Fibroblast of skin of back (primary cell): ENCODE results near the gene RNU4-1. TPM values are rescaled to one million over a fixed set of nuclear protein-coding genes. Genes with fewer than 3 reads are reported as not detected.
"Not testable (repeated sequence)": the region's sequence is repeated elsewhere in the genome, so short reads cannot be mapped to it uniquely, and the experiment has no call there.

Source experiments
- DNase-seq: peaks from one replicate; pipeline ENCODE4 v3.0.0-alpha.2; 2013
- polyA plus RNA-seq, 2 experiments: library from polyadenylated mRNA; unstranded; fragments of 120-200 nt; gene quantifications; one replicate each; pipeline ENCODE4 v1.2.1, GENCODE V29; 2013; ENCODE audit not compliant: insufficient read length in 2 of 2

The RNU4-1 gene
- not detected for polyA plus RNA-seq (2013, experiment 1 of 2; ENCODE audit: insufficient read length)
- not detected for polyA plus RNA-seq (2013, experiment 2 of 2; ENCODE audit: insufficient read length)

- peak; percentile 97 for DNase-seq
These were observed at the start of gene RNU4-1 for GRCh38 chr12:120292661-120293531. TSS of gene RNU4-1 (minus strand) at chr12:120293237.

- DNase-seq: no peak
These were observed 49.4 kb upstream of the RNU4-1 start for GRCh38 chr12:120342175-120343038.

- no peak for DNase-seq
These were observed 46.2 kb upstream of the RNU4-1 start for GRCh38 chr12:120339256-120339655.

- DNase-seq: no peak
These were observed 44.7 kb upstream of the RNU4-1 start for GRCh38 chr12:120337730-120338129.

- not testable (repeated sequence) for DNase-seq
These were observed 43.4 kb upstream of the RNU4-1 start for GRCh38 chr12:120336392-120336791.

- DNase-seq: peak; percentile 42
These were observed 42.4 kb upstream of the RNU4-1 start for GRCh38 chr12:120335447-120335846.

- no peak for DNase-seq
These were observed 39.5 kb upstream of the RNU4-1 start for GRCh38 chr12:120332523-120332922.

GRCh38 chr12:120332041-120332440, 39.0 kb upstream of the RNU4-1 start:
- no peak for DNase-seq

- DNase-seq: no peak
These were observed 38.4 kb upstream of the RNU4-1 start for GRCh38 chr12:120331390-120331789.

- DNase-seq: no peak
These were observed 35.2 kb upstream of the RNU4-1 start for GRCh38 chr12:120328228-120328627.

- no peak for DNase-seq
These were observed 34.6 kb upstream of the RNU4-1 start, which contains the start of gene PLA2G1B for GRCh38 chr12:120327593-120327992. TSS of gene PLA2G1B (minus strand) at chr12:120327779. CDS start at chr12:120327753, 26 bp downstream.

- no peak for DNase-seq
These were observed 31.9 kb upstream of the RNU4-1 start for GRCh38 chr12:120324841-120325417.

GRCh38 chr12:120323772-120324171, 30.7 kb upstream of the RNU4-1 start:
- DNase-seq: no peak

GRCh38 chr12:120321382-120322202, 28.6 kb upstream of the RNU4-1 start:
- DNase-seq: no peak

- peak; percentile 99 for DNase-seq
These were observed 24.4 kb upstream of the RNU4-1 start for GRCh38 chr12:120317224-120318105.

GRCh38 chr12:120316798-120317223, 23.8 kb upstream of the RNU4-1 start:
- DNase-seq: no peak

GRCh38 chr12:120314220-120314619, 21.2 kb upstream of the RNU4-1 start:
- no peak for DNase-seq

- peak; percentile 95 for DNase-seq
These were observed 9.2 kb upstream of the RNU4-1 start, which contains the start of gene SIRT4 for GRCh38 chr12:120301962-120302815. TSS of gene SIRT4 (plus strand) at chr12:120302321. CDS start at chr12:120303562, 1,241 bp downstream.

GRCh38 chr12:120292411-120292660, 701 bp downstream of the RNU4-1 start:
- DNase-seq: no peak
